ENCODE measurements around the gene ID2. TPM values are rescaled to one million over a fixed set of nuclear protein-coding genes. Genes with fewer than 3 reads are reported as not detected.

The ID2 gene
- total RNA-seq, 1 experiment from 2014 or later, result 90.9 TPM

GRCh38 chr2:8646731-8647461 is 35.0 kb upstream of the ID2 start:
- Mint-ChIP-seq H3K4me1 (ENCODE audit: low read depth, unreplicated experiment) (peaks cover 17% of the 10 kb centered on the region), H3K9me3 (ENCODE audit: unreplicated experiment) (no peaks in the 10 kb centered on the region), H3K36me3 (ENCODE audit: insufficient read depth, unreplicated experiment) (no peaks in the 10 kb centered on the region), H3K27me3 (ENCODE audit: insufficient read depth, unreplicated experiment) (no peaks in the 10 kb centered on the region), H3K27ac (ENCODE audit: unreplicated experiment) (no peak overlapping the region), H3K4me3 (ENCODE audit: unreplicated experiment) (no peak overlapping the region)
- BruUV-seq (replicated peaks), result no TSS peak
- Histone ChIP-seq H3K4me3 (ENCODE audit: low read depth, low read length) (no peak overlapping the region), H3K4me1 (peaks cover 17% of the 10 kb centered on the region), H3K27me3 (replicated peaks; ENCODE audit: control insufficient read depth, insufficient read depth, low read length) (no peaks in the 10 kb centered on the region), H3K9me3 (no peaks in the 10 kb centered on the region; the same call in 1 of the 2 replicates), H3K36me3 (ENCODE audit: control insufficient read depth, insufficient read depth, low read length) (no peaks in the 10 kb centered on the region; the same call in 1 of the 2 replicates)
- ChIA-PET CTCF (no interaction called here), POLR2A (no interaction called here)
- intact Hi-C loops (cut with micrococcal nuclease; ENCODE audit: unreplicated experiment), result no loop called here
- TF ChIP-seq, protein P1, sequence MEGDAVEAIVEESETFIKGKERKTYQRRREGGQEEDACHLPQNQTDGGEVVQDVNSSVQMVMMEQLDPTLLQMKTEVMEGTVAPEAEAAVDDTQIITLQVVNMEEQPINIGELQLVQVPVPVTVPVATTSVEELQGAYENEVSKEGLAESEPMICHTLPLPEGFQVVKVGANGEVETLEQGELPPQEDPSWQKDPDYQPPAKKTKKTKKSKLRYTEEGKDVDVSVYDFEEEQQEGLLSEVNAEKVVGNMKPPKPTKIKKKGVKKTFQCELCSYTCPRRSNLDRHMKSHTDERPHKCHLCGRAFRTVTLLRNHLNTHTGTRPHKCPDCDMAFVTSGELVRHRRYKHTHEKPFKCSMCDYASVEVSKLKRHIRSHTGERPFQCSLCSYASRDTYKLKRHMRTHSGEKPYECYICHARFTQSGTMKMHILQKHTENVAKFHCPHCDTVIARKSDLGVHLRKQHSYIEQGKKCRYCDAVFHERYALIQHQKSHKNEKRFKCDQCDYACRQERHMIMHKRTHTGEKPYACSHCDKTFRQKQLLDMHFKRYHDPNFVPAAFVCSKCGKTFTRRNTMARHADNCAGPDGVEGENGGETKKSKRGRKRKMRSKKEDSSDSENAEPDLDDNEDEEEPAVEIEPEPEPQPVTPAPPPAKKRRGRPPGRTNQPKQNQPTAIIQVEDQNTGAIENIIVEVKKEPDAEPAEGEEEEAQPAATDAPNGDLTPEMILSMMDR (IDR thresholded peaks at IDR 0.05; ENCODE audit: insufficient read depth in 1 of 2, low read depth in 1 of 2, low read length in 1 of 2, severe bottlenecking in 1 of 2, unreplicated experiment in 1 of 2), result no peak
- DNase-seq, result no peak

DNA sequence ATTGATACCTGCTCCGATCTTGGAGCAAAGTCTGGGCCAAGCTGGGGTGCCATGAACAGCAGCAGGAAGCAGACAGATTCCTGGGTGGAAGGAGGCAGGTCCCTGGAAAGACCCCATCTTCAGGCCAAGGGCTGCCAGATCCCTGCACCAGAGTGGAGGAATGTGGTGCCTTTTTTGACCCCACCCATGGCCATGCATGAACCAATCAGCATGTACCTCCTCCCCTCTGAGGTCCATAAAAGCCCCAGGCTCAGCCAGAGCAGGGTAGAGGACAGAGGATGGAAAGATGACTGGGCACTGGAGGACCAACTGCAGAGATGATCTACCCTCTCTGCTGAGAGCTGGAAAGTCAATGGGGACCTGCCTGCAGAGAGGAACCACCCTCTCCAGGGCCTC is 34.4 kb upstream of the ID2 start:
- DNase-seq, result no peak
- Mint-ChIP-seq H3K27me3 (ENCODE audit: insufficient read depth, unreplicated experiment) (no peaks in the 10 kb centered on the region), H3K4me1 (ENCODE audit: low read depth, unreplicated experiment) (peaks cover 11% of the 10 kb centered on the region), H3K9me3 (ENCODE audit: unreplicated experiment) (no peaks in the 10 kb centered on the region), H3K36me3 (ENCODE audit: insufficient read depth, unreplicated experiment) (no peaks in the 10 kb centered on the region), H3K4me3 (ENCODE audit: unreplicated experiment) (no peak overlapping the region), H3K27ac (ENCODE audit: unreplicated experiment) (no peak overlapping the region)
- H3K4me3 ChIP-seq (ENCODE audit: low read depth, low read length), result no peak overlapping the region
- no peaks in the 10 kb centered on the region; the same call in 1 of the 2 replicates for H3K36me3 ChIP-seq (ENCODE audit: control insufficient read depth, insufficient read depth, low read length)
- intact Hi-C loops (cut with micrococcal nuclease; ENCODE audit: unreplicated experiment), result no loop called here
- CTCF ChIA-PET, result no interaction called here
- TF ChIP-seq, protein P1 (IDR thresholded peaks at IDR 0.05; ENCODE audit: insufficient read depth in 1 of 2, low read depth in 1 of 2, low read length in 1 of 2, severe bottlenecking in 1 of 2, unreplicated experiment in 1 of 2), result no peak
- peaks cover 14% of the 10 kb centered on the region for H3K4me1 ChIP-seq
- POLR2A ChIA-PET, result no interaction called here
- BruUV-seq (replicated peaks), result no TSS peak
- H3K27me3 ChIP-seq (replicated peaks; ENCODE audit: control insufficient read depth, insufficient read depth, low read length), result no peaks in the 10 kb centered on the region
- H3K9me3 ChIP-seq, result no peaks in the 10 kb centered on the region; the same call in 1 of the 2 replicates

GRCh38 chr2:8648441-8649213 is 33.2 kb upstream of the ID2 start:
- H3K27me3 ChIP-seq (replicated peaks; ENCODE audit: control insufficient read depth, insufficient read depth, low read length), result no peaks in the 10 kb centered on the region
- no peak overlapping the region for H3K4me3 Mint-ChIP-seq (ENCODE audit: unreplicated experiment)
- POLR2A ChIA-PET, result no interaction called here
- H3K9me3 ChIP-seq, result no peaks in the 10 kb centered on the region; the same call in 1 of the 2 replicates
- CTCF ChIA-PET, result interaction anchor here (0.5 kb wide), 1 partner anchor 185 kb away, joined by 5 read pairs; no protein-coding TSS in a partner anchor
- no peaks in the 10 kb centered on the region for H3K9me3 Mint-ChIP-seq (ENCODE audit: unreplicated experiment)
- H3K4me1 ChIP-seq, result peaks cover 3% of the 10 kb centered on the region
- H3K36me3 ChIP-seq (ENCODE audit: control insufficient read depth, insufficient read depth, low read length), result no peaks in the 10 kb centered on the region; the same call in 1 of the 2 replicates
- intact Hi-C loops (cut with micrococcal nuclease; ENCODE audit: unreplicated experiment), result no loop called here
- H3K36me3 Mint-ChIP-seq (ENCODE audit: insufficient read depth, unreplicated experiment), result no peaks in the 10 kb centered on the region
- H3K4me3 ChIP-seq (ENCODE audit: low read depth, low read length), result no peak overlapping the region
- no peak for DNase-seq
- H3K27ac Mint-ChIP-seq (ENCODE audit: unreplicated experiment), result no peak overlapping the region
- TF ChIP-seq, protein P1 (IDR thresholded peaks at IDR 0.05; ENCODE audit: insufficient read depth in 1 of 2, low read depth in 1 of 2, low read length in 1 of 2, severe bottlenecking in 1 of 2, unreplicated experiment in 1 of 2), result no peak
- no TSS peak for BruUV-seq (replicated peaks)
- H3K27me3 Mint-ChIP-seq (ENCODE audit: insufficient read depth, unreplicated experiment), result no peaks in the 10 kb centered on the region
- H3K4me1 Mint-ChIP-seq (ENCODE audit: low read depth, unreplicated experiment), result no peaks in the 10 kb centered on the region

All from Caco-2 (cell line).